ENCODE measurements around the gene HSF2.

- TF ChIP-seq CTCF (IDR thresholded peaks at IDR 0.05; ENCODE audit: insufficient read depth, low read length, poor library complexity, severe bottlenecking) (no peak), EZH2phosphoT487 (conservative IDR thresholded peaks at IDR 0.05; ENCODE audit: low read length) (no peak)
Measured at GRCh38 chr6:122360809-122361208, 38.6 kb upstream of the HSF2 start.

Data from SU-DHL-6 (cell line).